ENCODE data around the gene PTPRZ1.

PTPRZ1 gene

GRCh38 chr7:122068999-122069398, 196.0 kb downstream of the PTPRZ1 start:
- DNase-seq (ENCODE audit: low read depth in 2 of 2): no peak
- TF ChIP-seq CTCF (IDR thresholded peaks at IDR 0.05; ENCODE audit: low read depth, low read length): no peak

GRCh38 chr7:122070062-122070461, 197.1 kb downstream of the PTPRZ1 start:
- no peak for DNase-seq (ENCODE audit: low read depth in 2 of 2)
- H3K4me3 ChIP-seq (replicated peaks in 1 of 2; ENCODE audit: low read depth in 2 of 2, low read length in 2 of 2): no peak overlapping the region
- TF ChIP-seq CTCF (IDR thresholded peaks at IDR 0.05; ENCODE audit: low read depth, low read length): no peak

More at GRCh38 chr7:122068999-122069398, 196.0 kb downstream of the PTPRZ1 start:
- no peak overlapping the region for H3K4me3 ChIP-seq (replicated peaks in 1 of 2; ENCODE audit: low read depth in 2 of 2, low read length in 2 of 2)

GRCh38 chr7:122070834-122071233, 197.9 kb downstream of the PTPRZ1 start:
- no peak for TF ChIP-seq CTCF (IDR thresholded peaks at IDR 0.05; ENCODE audit: low read depth, low read length)
- no peak for DNase-seq (ENCODE audit: low read depth in 2 of 2)
- H3K4me3 ChIP-seq (replicated peaks in 1 of 2; ENCODE audit: low read depth in 2 of 2, low read length in 2 of 2): no peak overlapping the region

GRCh38 chr7:122072272-122072671, 199.3 kb downstream of the PTPRZ1 start:
- H3K4me3 ChIP-seq (replicated peaks in 1 of 2; ENCODE audit: low read depth in 2 of 2, low read length in 2 of 2): no peak overlapping the region
- TF ChIP-seq CTCF (IDR thresholded peaks at IDR 0.05; ENCODE audit: low read depth, low read length): no peak
- DNase-seq (ENCODE audit: low read depth in 2 of 2): no peak

- no peak for DNase-seq (ENCODE audit: low read depth in 2 of 2)
- H3K4me3 ChIP-seq (replicated peaks in 1 of 2; ENCODE audit: low read depth in 2 of 2, low read length in 2 of 2): no peak overlapping the region
- no peak for TF ChIP-seq CTCF (IDR thresholded peaks at IDR 0.05; ENCODE audit: low read depth, low read length)
Measured at GRCh38 chr7:122072924-122073599, 200.1 kb downstream of the PTPRZ1 start.

GRCh38 chr7:122073635-122074034, 200.7 kb downstream of the PTPRZ1 start:
- no peak for DNase-seq (ENCODE audit: low read depth in 2 of 2)
- TF ChIP-seq CTCF (IDR thresholded peaks at IDR 0.05; ENCODE audit: low read depth, low read length): no peak
- H3K4me3 ChIP-seq (replicated peaks in 1 of 2; ENCODE audit: low read depth in 2 of 2, low read length in 2 of 2): no peak overlapping the region

GRCh38 chr7:122082160-122082559, 209.2 kb downstream of the PTPRZ1 start:
- no peak for DNase-seq (ENCODE audit: low read depth in 2 of 2)
- no peak for TF ChIP-seq CTCF (IDR thresholded peaks at IDR 0.05; ENCODE audit: low read depth, low read length)
- H3K4me3 ChIP-seq (replicated peaks in 1 of 2; ENCODE audit: low read depth in 2 of 2, low read length in 2 of 2): no peak overlapping the region
